DMS53 treated with DMSO at 0.1 percent for 48 hours (cell line): ENCODE data around the gene PCDHGA6.
A peak's percentile ranks its signal among the peaks of the same experiment; 100 is the strongest.

Source experiments
- DNase-seq: peaks from one replicate; lab custom pipeline; 2025; ENCODE audit not compliant: unreplicated experiment; lab: John Stamatoyannopoulos, UW

PCDHGA6 gene

DNA sequence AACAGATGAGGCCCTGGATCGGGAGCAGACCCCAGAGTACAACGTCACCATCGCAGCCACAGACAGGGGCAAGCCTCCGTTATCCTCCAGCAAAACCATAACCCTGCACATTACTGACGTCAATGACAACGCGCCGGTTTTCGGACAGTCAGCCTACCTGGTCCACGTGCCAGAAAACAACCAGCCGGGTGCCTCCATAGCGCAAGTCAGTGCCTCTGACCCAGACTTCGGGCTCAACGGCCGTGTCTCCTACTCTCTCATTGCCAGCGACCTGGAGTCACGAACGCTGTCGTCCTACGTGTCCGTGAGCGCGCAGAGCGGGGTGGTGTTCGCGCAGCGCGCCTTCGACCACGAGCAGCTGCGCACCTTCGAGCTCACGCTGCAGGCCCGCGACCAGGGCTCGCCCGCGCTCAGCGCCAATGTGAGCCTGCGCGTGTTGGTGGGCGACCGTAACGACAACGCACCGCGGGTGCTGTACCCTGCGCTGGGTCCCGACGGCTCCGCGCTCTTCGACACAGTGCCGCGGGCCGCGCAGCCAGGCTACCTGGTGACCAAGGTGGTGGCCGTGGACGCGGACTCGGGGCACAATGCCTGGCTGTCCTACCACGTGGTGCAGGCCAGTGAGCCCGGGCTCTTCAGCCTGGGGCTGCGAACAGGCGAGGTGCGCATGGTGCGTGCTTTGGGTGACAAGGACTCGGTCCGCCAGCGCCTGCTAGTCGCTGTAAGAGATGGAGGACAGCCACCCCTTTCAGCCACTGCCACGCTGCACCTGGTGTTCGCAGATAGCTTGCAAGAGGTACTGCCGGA is 45.6 kb downstream of the PCDHGA6 start:
- no peak for DNase-seq

DNA sequence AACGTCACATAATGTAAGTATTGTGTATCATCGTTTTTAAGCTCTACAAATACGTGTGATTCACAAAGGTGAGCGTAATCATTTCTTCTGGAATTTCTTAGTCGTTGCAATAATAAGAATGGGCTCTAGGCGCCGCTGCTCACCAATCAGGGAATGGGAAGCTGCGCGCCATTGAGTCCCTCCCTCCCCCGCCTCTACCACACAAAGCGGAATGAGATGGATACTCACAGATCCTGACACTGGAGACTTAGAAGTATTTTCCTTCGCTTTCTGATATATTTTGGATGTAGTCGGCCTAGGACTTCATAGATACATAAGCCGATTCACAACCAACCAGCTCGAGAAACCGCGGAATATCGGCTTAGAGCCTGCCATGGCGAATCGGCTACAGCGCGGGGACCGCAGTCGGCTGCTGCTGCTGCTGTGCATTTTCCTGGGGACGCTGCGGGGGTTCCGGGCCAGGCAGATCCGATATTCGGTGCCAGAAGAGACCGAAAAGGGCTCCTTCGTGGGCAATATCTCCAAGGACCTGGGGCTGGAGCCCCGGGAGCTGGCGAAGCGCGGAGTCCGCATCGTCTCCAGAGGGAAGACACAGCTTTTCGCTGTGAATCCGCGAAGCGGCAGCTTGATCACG is 47.3 kb downstream of the PCDHGA6 start, which contains the start of gene PCDHGA11:
Gene PCDHGA11 (plus strand): TSS at position 197 of the 634 bp plus-strand sequence. CDS start 177 bp downstream, at position 374.
- DNase-seq: peak; percentile 39

DNA sequence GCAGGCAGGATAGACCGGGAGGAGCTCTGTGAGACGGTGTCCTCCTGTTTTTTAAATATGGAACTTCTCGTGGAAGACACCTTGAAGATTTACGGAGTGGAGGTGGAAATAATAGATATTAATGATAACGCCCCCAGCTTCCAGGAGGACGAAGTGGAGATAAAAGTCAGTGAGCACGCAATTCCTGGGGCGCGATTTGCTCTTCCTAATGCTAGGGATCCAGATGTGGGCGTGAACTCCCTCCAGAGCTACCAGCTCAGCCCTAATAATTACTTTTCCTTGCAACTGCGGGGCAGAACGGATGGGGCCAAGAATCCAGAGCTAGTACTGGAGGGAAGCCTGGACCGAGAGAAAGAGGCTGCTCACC is 47.8 kb downstream of the PCDHGA6 start:
- DNase-seq: no peak

DNA sequence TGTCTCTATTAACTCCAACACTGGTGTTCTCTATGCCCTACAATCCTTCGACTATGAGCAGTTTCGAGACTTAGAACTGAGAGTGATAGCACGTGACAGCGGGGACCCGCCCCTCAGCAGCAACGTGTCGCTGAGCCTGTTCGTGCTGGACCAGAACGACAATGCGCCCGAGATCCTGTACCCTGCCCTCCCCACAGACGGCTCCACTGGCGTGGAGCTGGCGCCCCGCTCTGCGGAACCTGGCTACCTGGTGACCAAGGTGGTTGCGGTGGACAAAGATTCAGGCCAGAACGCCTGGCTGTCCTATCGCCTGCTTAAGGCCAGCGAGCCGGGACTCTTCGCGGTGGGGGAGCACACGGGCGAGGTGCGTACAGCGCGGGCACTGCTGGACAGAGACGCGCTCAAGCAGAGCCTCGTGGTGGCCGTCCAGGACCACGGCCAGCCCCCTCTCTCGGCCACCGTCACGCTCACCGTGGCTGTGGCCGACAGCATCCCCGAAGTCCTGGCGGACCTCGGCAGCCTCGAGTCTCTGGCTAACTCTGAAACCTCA is 49.1 kb downstream of the PCDHGA6 start:
- no peak for DNase-seq

DNA sequence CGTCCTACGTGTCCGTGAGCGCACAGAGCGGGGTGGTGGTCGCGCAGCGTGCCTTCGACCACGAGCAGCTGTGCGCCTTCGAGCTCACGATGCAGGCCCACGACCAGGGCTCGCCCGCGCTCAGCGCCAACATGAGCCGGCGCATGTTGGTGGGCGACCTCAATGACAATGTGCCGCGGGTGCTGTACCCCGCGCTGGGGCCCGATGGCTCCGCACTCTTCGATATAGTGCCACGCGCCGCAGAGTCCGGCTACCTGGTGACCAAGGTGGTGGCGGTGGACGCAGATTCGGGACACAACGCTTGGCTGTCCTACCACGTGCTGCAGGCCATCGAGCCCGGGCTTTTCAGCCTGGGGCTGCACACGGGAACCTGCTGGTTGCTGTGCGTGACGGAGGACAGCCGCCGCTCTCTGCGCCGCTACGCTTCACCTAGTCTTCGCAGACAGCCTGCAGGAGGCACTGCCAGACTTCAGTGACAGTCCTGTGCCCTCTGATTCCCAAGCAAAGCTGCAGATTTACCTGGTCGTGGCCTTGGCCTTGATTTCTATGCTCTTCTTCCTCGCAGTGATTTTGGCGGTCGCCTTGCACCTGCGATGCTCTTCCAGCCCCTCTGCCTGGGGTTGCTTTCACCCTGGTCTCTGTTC is 54.2 kb downstream of the PCDHGA6 start:
- DNase-seq: no peak
